Loucy (cell line): ENCODE results near the gene DTNB.

Experiments used
- EZH2phosphoT487 ChIP-seq: fragments of 200-600 bp; IDR thresholded peaks from 2 replicates; pipeline ENCODE4 v1.6.1; 2018; ENCODE audit warnings: antibody characterized with exemption, mild to moderate bottlenecking, moderate library complexity, borderline replicate concordance
- TF ChIP-seq, protein P1 (sequence below): fragments of 200-600 bp; sonication (generic); conservative IDR thresholded peaks from 2 replicates; pipeline ENCODE4 v1.5.1; 2014; ENCODE audit warnings: mild to moderate bottlenecking, antibody characterized with exemption, low read length

DNA sequence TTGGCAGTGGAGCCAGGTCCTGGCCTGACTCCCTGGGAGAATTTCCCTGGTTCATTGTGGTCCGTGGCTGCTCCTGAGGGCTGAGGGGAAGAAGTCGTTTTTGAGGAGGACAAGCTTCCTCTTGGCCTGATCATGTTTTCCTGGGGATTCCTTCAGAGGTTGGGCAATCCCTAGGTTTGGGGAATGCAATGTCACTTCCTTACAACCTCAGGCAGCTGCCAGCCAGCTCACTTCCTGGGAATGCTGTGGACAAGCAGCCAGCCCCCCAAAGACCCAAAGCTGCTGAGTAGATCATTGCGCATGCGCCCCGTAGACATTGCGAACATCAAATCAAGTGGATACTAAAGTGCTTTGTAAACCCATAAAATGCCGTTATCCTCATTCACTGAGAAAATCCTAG lies 324.0 kb downstream of the DTNB start:
- TF ChIP-seq, protein P1, sequence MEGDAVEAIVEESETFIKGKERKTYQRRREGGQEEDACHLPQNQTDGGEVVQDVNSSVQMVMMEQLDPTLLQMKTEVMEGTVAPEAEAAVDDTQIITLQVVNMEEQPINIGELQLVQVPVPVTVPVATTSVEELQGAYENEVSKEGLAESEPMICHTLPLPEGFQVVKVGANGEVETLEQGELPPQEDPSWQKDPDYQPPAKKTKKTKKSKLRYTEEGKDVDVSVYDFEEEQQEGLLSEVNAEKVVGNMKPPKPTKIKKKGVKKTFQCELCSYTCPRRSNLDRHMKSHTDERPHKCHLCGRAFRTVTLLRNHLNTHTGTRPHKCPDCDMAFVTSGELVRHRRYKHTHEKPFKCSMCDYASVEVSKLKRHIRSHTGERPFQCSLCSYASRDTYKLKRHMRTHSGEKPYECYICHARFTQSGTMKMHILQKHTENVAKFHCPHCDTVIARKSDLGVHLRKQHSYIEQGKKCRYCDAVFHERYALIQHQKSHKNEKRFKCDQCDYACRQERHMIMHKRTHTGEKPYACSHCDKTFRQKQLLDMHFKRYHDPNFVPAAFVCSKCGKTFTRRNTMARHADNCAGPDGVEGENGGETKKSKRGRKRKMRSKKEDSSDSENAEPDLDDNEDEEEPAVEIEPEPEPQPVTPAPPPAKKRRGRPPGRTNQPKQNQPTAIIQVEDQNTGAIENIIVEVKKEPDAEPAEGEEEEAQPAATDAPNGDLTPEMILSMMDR: no peak
- no peak for TF ChIP-seq EZH2phosphoT487
